ENCODE measurements around the gene SLC35A4. TPM values are rescaled to one million over a fixed set of nuclear protein-coding genes. Genes with fewer than 3 reads are reported as not detected.
"Not testable (repeated sequence)": the region's sequence is repeated elsewhere in the genome, so short reads cannot be mapped to it uniquely, and the experiment has no call there.

The SLC35A4 gene
- total RNA-seq, 1 donor from 2014 or later = 61.8 TPM

DNA sequence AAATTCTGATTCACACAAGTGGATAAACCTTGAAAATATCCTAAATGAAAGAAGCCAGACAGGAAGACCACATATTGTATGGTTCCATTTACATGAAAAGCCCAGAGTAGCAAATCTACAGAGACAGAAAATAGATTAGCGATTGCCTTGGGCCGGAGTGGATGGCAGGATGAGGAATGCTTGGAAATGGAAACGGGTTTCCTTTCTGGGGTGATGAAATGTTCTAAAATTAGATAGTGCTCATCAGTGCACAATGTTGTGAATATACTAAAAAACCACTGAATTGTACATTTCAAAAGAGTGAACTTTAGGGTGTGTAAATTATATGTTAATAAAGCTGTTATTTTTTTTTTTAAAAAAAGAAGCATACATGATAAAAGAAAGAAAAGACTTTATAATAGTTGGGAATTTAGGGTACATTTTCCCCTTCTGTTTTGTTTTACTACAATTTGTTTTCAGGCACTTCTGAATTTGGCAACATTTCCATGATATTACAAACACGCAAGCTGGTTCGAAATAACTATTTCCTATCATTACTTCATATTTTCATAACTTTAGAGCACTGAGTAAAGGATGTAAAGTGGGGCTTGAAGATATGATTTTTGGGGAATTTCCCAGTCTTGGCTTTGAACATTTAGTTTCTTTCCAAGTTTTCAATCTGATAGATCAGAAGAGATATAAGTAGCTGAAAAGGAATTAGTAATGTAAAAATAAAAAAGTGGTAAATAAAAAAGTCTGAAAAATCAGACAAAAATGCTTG, 23.9 kb downstream of the SLC35A4 start:
- H3K4me3 ChIP-seq (ENCODE audit: low read depth, low read length) = no peak overlapping the region
- DNase-seq (ENCODE audit: low read depth) = no peak
- TF ChIP-seq, protein P1, sequence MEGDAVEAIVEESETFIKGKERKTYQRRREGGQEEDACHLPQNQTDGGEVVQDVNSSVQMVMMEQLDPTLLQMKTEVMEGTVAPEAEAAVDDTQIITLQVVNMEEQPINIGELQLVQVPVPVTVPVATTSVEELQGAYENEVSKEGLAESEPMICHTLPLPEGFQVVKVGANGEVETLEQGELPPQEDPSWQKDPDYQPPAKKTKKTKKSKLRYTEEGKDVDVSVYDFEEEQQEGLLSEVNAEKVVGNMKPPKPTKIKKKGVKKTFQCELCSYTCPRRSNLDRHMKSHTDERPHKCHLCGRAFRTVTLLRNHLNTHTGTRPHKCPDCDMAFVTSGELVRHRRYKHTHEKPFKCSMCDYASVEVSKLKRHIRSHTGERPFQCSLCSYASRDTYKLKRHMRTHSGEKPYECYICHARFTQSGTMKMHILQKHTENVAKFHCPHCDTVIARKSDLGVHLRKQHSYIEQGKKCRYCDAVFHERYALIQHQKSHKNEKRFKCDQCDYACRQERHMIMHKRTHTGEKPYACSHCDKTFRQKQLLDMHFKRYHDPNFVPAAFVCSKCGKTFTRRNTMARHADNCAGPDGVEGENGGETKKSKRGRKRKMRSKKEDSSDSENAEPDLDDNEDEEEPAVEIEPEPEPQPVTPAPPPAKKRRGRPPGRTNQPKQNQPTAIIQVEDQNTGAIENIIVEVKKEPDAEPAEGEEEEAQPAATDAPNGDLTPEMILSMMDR (conservative IDR thresholded peaks at IDR 0.05; ENCODE audit: low read depth, low read length) = no peak

DNA sequence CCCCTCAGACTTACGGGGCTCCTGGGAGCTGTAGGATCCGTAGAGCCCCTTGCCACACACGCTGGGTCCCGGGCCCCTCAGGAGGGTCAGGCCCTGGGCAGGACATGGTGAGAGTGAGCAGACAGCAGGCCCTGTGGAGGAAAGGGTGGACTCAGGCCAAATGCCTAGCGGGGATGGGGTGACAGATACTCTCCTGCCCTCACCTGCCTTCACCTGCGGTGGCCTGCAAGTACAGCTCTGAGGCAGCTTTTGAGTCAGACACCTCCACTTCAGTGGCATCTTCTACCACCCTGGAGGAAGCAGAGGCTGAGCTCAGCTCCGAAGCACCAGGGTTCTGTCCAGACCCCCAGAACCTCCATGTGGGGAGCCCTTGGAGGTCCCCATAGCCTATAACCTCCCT, 26.2 kb downstream of the SLC35A4 start:
- TF ChIP-seq, protein P1 (conservative IDR thresholded peaks at IDR 0.05; ENCODE audit: low read depth, low read length) = no peak
- no peak for DNase-seq (ENCODE audit: low read depth)
- H3K4me3 ChIP-seq (ENCODE audit: low read depth, low read length) = no peak overlapping the region

- DNase-seq (ENCODE audit: low read depth) = no peak
- H3K4me3 ChIP-seq (ENCODE audit: low read depth, low read length) = no peak overlapping the region
- TF ChIP-seq, protein P1 (conservative IDR thresholded peaks at IDR 0.05; ENCODE audit: low read depth, low read length) = no peak
These were observed 27.2 kb downstream of the SLC35A4 start for GRCh38 chr5:140591747-140592372.

- not testable (repeated sequence) for H3K4me3 ChIP-seq (ENCODE audit: low read depth, low read length); DNase-seq (ENCODE audit: low read depth)
These were observed 28.4 kb downstream of the SLC35A4 start for GRCh38 chr5:140593070-140593469.

- DNase-seq (ENCODE audit: low read depth) = no peak
- TF ChIP-seq, protein P1 (conservative IDR thresholded peaks at IDR 0.05; ENCODE audit: low read depth, low read length) = no peak
- no peak overlapping the region for H3K4me3 ChIP-seq (ENCODE audit: low read depth, low read length)
These were observed 29.5 kb downstream of the SLC35A4 start for GRCh38 chr5:140594169-140594568.

GRCh38 chr5:140595538-140596300, 31.1 kb downstream of the SLC35A4 start:
- TF ChIP-seq, protein P1 (conservative IDR thresholded peaks at IDR 0.05; ENCODE audit: low read depth, low read length) = no peak
- no peak overlapping the region for H3K4me3 ChIP-seq (ENCODE audit: low read depth, low read length)
- DNase-seq (ENCODE audit: low read depth) = no peak

- DNase-seq (ENCODE audit: low read depth) = peak; percentile 71
- TF ChIP-seq, protein P1 (conservative IDR thresholded peaks at IDR 0.05; ENCODE audit: low read depth, low read length) = no peak
- H3K4me3 ChIP-seq (ENCODE audit: low read depth, low read length) = no peak overlapping the region
These were observed 31.7 kb downstream of the SLC35A4 start for GRCh38 chr5:140596321-140596741.
